Naive thymus-derived CD8-positive, alpha-beta T cell (primary cell): ENCODE data around the gene LTBP1. TPM values are rescaled to one million over a fixed set of nuclear protein-coding genes. Genes with fewer than 3 reads are reported as not detected.
"Not testable (repeated sequence)": the region's sequence is repeated elsewhere in the genome, so short reads cannot be mapped to it uniquely, and the experiment has no call there.

Source experiments
- ATAC-seq, 2 donors: fragments of 150-1000 bp; cut with Tn5 transposase in 1 of 2; sonication (Bioruptor Pico), chemical (Tn5 transposase) in 1 of 2; 1 replicate in 1 of 2; 2 replicates in 1 of 2; pipeline ENCODE4 v1.10.0; 2021; ENCODE audit warnings: mild to moderate bottlenecking in 2 of 2, moderate library complexity in 2 of 2
- POLR2A ChIA-PET: fragments of 350-600 bp; sonication (Branson Sonifier 250); formaldehyde crosslinking; loops from one replicate; lab custom pipeline; 2021; ENCODE audit warnings: antibody characterized with exemption; lab: Charles Lee
- DNase-seq, 10 donors: peaks; one replicate each; pipeline versions ENCODE4 v3.0.0 to v3.0.0-alpha.2; 2020 to 2022
- H3K27ac Mint-ChIP-seq, 10 donors: one replicate each; pipeline ENCODE4 v1.8.0; 2020 to 2022; ENCODE audit warnings: mild to moderate bottlenecking in 10 of 10, mixed read lengths in 10 of 10, moderate library complexity in 4 of 10, inconsistent platforms in 1 of 10
- H3K27me3 Mint-ChIP-seq, 5 donors: one replicate each; pipeline ENCODE4 v1.8.0; 2021 to 2022; ENCODE audit warnings: mixed read lengths in 5 of 5
- H3K36me3 Mint-ChIP-seq, 3 donors: one replicate each; pipeline ENCODE4 v1.8.0; 2020 to 2022; ENCODE audit warnings: mixed read lengths in 3 of 3, mild to moderate bottlenecking in 2 of 3, inconsistent platforms in 1 of 3
- H3K4me1 Mint-ChIP-seq, 4 donors: one replicate each; pipeline ENCODE4 v1.8.0; 2021 to 2022; ENCODE audit warnings: mixed read lengths in 4 of 4
- H3K4me3 Mint-ChIP-seq, 10 donors: one replicate each; pipeline ENCODE4 v1.8.0; 2020 to 2022; ENCODE audit warnings: mild to moderate bottlenecking in 10 of 10, mixed read lengths in 10 of 10, moderate library complexity in 6 of 10, inconsistent platforms in 1 of 10
- H3K9me3 Mint-ChIP-seq, 9 donors: one replicate each; pipeline ENCODE4 v1.8.0; 2020 to 2022; ENCODE audit warnings: mixed read lengths in 9 of 9, mild to moderate bottlenecking in 3 of 9, inconsistent platforms in 1 of 9, moderate library complexity in 1 of 9
- polyA plus RNA-seq, 3 donors: library from polyadenylated mRNA; unstranded; fragments of 300-500 nt; fragmentation: Illumina TruSeq; gene quantifications; one replicate each; pipeline ENCODE4 v1.2.3, GENCODE V29; 2021
- total RNA-seq, 8 experiments: library from RNA in 2 of 8; stranded (reverse) in 2 of 8; gene quantifications; one replicate each; pipeline ENCODE4 v1.2.3 and lab custom pipeline; 2021 to 2026

LTBP1 gene
- total and polyA plus RNA-seq, 5 experiments from 2014 or later, result 0.02 TPM; not detected in 4

GRCh38 chr2:33377048-33377447, 430.3 kb downstream of the LTBP1 start:
- no peak for DNase-seq
- H3K27me3 Mint-ChIP-seq, result no peaks in the 10 kb centered on the region
- H3K36me3 Mint-ChIP-seq, result no peaks in the 10 kb centered on the region
- peaks cover 0 to 7% (median 0%) of the 10 kb centered on the region in 4 donors for H3K4me1 Mint-ChIP-seq
- POLR2A ChIA-PET, result no interaction called here
- no peaks in the 10 kb centered on the region for H3K9me3 Mint-ChIP-seq
- no peak overlapping the region for H3K27ac Mint-ChIP-seq
- H3K4me3 Mint-ChIP-seq, result no peak overlapping the region
- ATAC-seq, result no peak

- Mint-ChIP-seq H3K4me3 (no peak overlapping the region), H3K27ac (peak overlapping the region in 2 of 10 donors; percentile 42 to 55), H3K9me3 (no peaks in the 10 kb centered on the region), H3K27me3 (peaks cover 0 to 3% (median 0%) of the 10 kb centered on the region in 5 donors), H3K4me1 (peaks cover 0 to 9% (median 0%) of the 10 kb centered on the region in 4 donors), H3K36me3 (no peaks in the 10 kb centered on the region)
- POLR2A ChIA-PET, result no interaction called here
- ATAC-seq, result no peak
- no peak for DNase-seq
These were observed 431.9 kb downstream of the LTBP1 start for GRCh38 chr2:33378556-33379210.

DNA sequence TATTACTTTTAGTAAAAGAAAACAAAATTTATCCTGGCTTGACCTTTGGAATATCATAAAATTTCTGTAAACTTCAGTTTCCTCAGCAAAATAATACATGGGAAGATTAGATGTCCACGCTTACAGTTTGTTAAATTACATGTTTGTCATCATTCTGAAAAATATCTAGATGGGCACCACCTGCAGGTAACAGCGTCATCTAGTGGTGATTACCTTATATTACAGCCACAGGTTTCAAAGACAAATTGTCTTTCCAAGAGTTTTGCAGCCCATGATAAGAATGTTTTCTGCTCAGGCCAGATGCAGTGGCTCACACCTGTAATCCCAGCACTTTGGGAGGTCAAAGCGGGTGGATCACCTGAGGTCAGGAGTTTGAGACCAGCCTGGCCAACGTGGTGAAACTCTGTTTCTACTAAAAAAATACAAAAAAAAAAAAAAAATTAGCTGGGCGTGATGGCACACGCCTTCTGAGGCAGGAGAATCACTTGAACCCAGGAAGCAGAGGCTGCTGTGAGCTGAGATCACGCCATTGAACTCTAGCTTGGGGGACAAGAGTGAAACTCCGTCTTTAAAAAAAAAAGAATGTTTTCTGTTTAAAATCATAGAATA, 433.4 kb downstream of the LTBP1 start:
- ATAC-seq, result no peak
- Mint-ChIP-seq H3K27me3 (peaks cover 0 to 3% (median 0%) of the 10 kb centered on the region in 5 donors), H3K4me3 (no peak overlapping the region), H3K4me1 (peaks cover 0 to 9% (median 0%) of the 10 kb centered on the region in 4 donors), H3K9me3 (no peaks in the 10 kb centered on the region), H3K27ac (no peak overlapping the region), H3K36me3 (no peaks in the 10 kb centered on the region)
- no peak for DNase-seq
- POLR2A ChIA-PET, result no interaction called here

GRCh38 chr2:33380719-33381118, 434.0 kb downstream of the LTBP1 start:
- H3K36me3 Mint-ChIP-seq, result no peaks in the 10 kb centered on the region
- no peak overlapping the region for H3K4me3 Mint-ChIP-seq
- peak overlapping the region in 1 of 10 donors; percentile 9 for H3K27ac Mint-ChIP-seq
- no peak for DNase-seq
- H3K27me3 Mint-ChIP-seq, result peaks cover 0 to 3% (median 0%) of the 10 kb centered on the region in 5 donors
- H3K4me1 Mint-ChIP-seq, result peaks cover 0 to 9% (median 0%) of the 10 kb centered on the region in 4 donors
- no peak for ATAC-seq
- no peaks in the 10 kb centered on the region for H3K9me3 Mint-ChIP-seq
- POLR2A ChIA-PET, result no interaction called here

- H3K4me1 Mint-ChIP-seq, result peaks cover 0 to 9% (median 0%) of the 10 kb centered on the region in 4 donors
- H3K27ac Mint-ChIP-seq, result no peak overlapping the region
- peaks cover 0 to 3% (median 0%) of the 10 kb centered on the region in 5 donors for H3K27me3 Mint-ChIP-seq
- H3K4me3 Mint-ChIP-seq, result no peak overlapping the region
- no peaks in the 10 kb centered on the region for H3K36me3 Mint-ChIP-seq
- no peak for DNase-seq
- no peak for ATAC-seq
- H3K9me3 Mint-ChIP-seq, result no peaks in the 10 kb centered on the region
- POLR2A ChIA-PET, result no interaction called here
These were observed 434.6 kb downstream of the LTBP1 start for GRCh38 chr2:33381301-33381858.

- no peak for DNase-seq
- no peak overlapping the region for H3K27ac Mint-ChIP-seq
- POLR2A ChIA-PET, result no interaction called here
- no peak overlapping the region for H3K4me3 Mint-ChIP-seq
- H3K36me3 Mint-ChIP-seq, result no peaks in the 10 kb centered on the region
- H3K27me3 Mint-ChIP-seq, result peaks cover 0 to 5% (median 2%) of the 10 kb centered on the region in 5 donors
- ATAC-seq, result no peak
- H3K4me1 Mint-ChIP-seq, result peaks cover 0 to 9% (median 0%) of the 10 kb centered on the region in 4 donors
- no peaks in the 10 kb centered on the region for H3K9me3 Mint-ChIP-seq
These were observed 437.3 kb downstream of the LTBP1 start for GRCh38 chr2:33383855-33384598.

- ATAC-seq (no peak), DNase-seq (no peak)
- POLR2A ChIA-PET, result no interaction called here
- Mint-ChIP-seq H3K4me3 (no peak overlapping the region), H3K4me1 (peaks cover 0 to 9% (median 0%) of the 10 kb centered on the region in 4 donors), H3K9me3 (no peaks in the 10 kb centered on the region), H3K36me3 (no peaks in the 10 kb centered on the region), H3K27me3 (peaks cover 0 to 5% (median 2%) of the 10 kb centered on the region in 5 donors), H3K27ac (no peak overlapping the region)
These were observed 437.8 kb downstream of the LTBP1 start for GRCh38 chr2:33384599-33384961.

DNA sequence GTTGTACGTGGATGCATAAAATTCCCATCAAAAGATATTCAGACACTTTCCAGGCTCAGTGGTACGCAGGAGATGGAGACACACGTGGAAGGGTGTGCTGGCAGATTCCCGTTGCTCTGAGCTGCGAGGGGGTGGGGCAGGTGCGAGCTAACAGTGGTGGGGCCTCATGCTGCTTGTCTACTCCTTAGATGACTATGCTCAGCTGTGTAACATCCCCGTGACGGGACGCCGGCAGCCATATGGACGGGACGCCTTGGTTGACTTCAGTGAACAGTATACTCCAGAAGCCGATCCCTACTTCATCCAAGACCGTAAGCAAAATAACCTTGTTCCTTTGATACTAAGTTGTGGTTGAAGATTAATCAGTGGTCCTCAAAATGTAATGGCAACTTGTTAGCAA, 442.2 kb downstream of the LTBP1 start:
- DNase-seq (no peak), ATAC-seq (no peak)
- Mint-ChIP-seq H3K27ac (no peak overlapping the region), H3K4me1 (no peaks in the 10 kb centered on the region), H3K4me3 (no peak overlapping the region), H3K36me3 (no peaks in the 10 kb centered on the region), H3K9me3 (no peaks in the 10 kb centered on the region), H3K27me3 (peaks cover 0 to 3% (median 0%) of the 10 kb centered on the region in 5 donors)
- POLR2A ChIA-PET, result no interaction called here

GRCh38 chr2:33389695-33390094, 442.9 kb downstream of the LTBP1 start:
- ATAC-seq, H3K36me3 Mint-ChIP-seq, DNase-seq, POLR2A ChIA-PET, H3K4me1 Mint-ChIP-seq, H3K27ac Mint-ChIP-seq, H3K4me3 Mint-ChIP-seq, H3K27me3 Mint-ChIP-seq, H3K9me3 Mint-ChIP-seq: not testable (repeated sequence)

- POLR2A ChIA-PET, result no interaction called here
These were observed 444.9 kb downstream of the LTBP1 start for GRCh38 chr2:33391529-33392255.

GRCh38 chr2:33392366-33392765, 445.6 kb downstream of the LTBP1 start:
- ATAC-seq (no peak), DNase-seq (no peak)
- Mint-ChIP-seq H3K4me3 (no peak overlapping the region), H3K36me3 (no peaks in the 10 kb centered on the region), H3K27me3 (peaks cover 0 to 1% (median 0%) of the 10 kb centered on the region in 5 donors), H3K27ac (no peak overlapping the region), H3K4me1 (no peaks in the 10 kb centered on the region), H3K9me3 (no peaks in the 10 kb centered on the region)
- POLR2A ChIA-PET, result no interaction called here

More at GRCh38 chr2:33391529-33392255, 444.9 kb downstream of the LTBP1 start:
- Mint-ChIP-seq H3K4me1 (no peaks in the 10 kb centered on the region), H3K27me3 (peaks cover 0 to 3% (median 0%) of the 10 kb centered on the region in 5 donors), H3K9me3 (no peaks in the 10 kb centered on the region), H3K4me3 (no peak overlapping the region), H3K36me3 (no peaks in the 10 kb centered on the region), H3K27ac (no peak overlapping the region)
- DNase-seq (no peak), ATAC-seq (no peak)

- Mint-ChIP-seq H3K36me3 (no peaks in the 10 kb centered on the region), H3K27ac (no peak overlapping the region), H3K9me3 (no peaks in the 10 kb centered on the region), H3K4me1 (no peaks in the 10 kb centered on the region), H3K27me3 (peaks cover 0 to 1% (median 0%) of the 10 kb centered on the region in 5 donors), H3K4me3 (no peak overlapping the region)
- no peak for ATAC-seq
- POLR2A ChIA-PET, result no interaction called here
- DNase-seq, result no peak
These were observed 448.3 kb downstream of the LTBP1 start for GRCh38 chr2:33395034-33395433.
